Osteoblast (primary cell): ENCODE measurements around the gene CDH4. TPM values are rescaled to one million over a fixed set of nuclear protein-coding genes. Genes with fewer than 3 reads are reported as not detected.

Experiments
- DNase-seq: peaks from one replicate; pipeline ENCODE4 v3.0.0; 2011; ENCODE audit warnings: low spot score, mixed read lengths; ENCODE audit not compliant: insufficient read length; ENCODE audit errors: missing footprints
- H2AFZ ChIP-seq: 2 replicates; pipeline ENCODE4 v1.6.0; 2011; ENCODE audit warnings: mild to moderate bottlenecking, low read length
- H3K27ac ChIP-seq: 2 replicates; pipeline ENCODE4 v1.5.1; 2011; ENCODE audit warnings: mild to moderate bottlenecking, low read depth, low read length, moderate library complexity
- H3K27me3 ChIP-seq: 2 replicates; pipeline ENCODE4 v1.6.0; 2012; ENCODE audit warnings: mild to moderate bottlenecking, control low read depth, inconsistent platforms, low read length, moderate library complexity; ENCODE audit not compliant: insufficient read depth
- H3K36me3 ChIP-seq: 2 replicates; pipeline ENCODE4 v1.5.1; 2011; ENCODE audit warnings: mild to moderate bottlenecking, low read length, control low read depth, moderate library complexity; ENCODE audit not compliant: insufficient read depth
- H3K4me1 ChIP-seq: 2 replicates; pipeline ENCODE4 v1.5.1; 2011; ENCODE audit warnings: mild to moderate bottlenecking, low read length, control low read depth, moderate library complexity; ENCODE audit not compliant: insufficient read depth
- H3K4me2 ChIP-seq: 2 replicates; pipeline ENCODE4 v1.6.0; 2011; ENCODE audit warnings: mild to moderate bottlenecking, low read length; ENCODE audit not compliant: insufficient read depth
- H3K4me3 ChIP-seq: fragments of 200-600 bp; sonication (generic); 3 replicates; pipeline ENCODE4 v1.5.1; 2012; ENCODE audit warnings: mild to moderate bottlenecking, low read length, inconsistent platforms; ENCODE audit not compliant: insufficient read depth
- H3K79me2 ChIP-seq: 2 replicates; pipeline ENCODE4 v1.6.0; 2012; ENCODE audit warnings: mild to moderate bottlenecking, low read length, control low read depth, inconsistent platforms; ENCODE audit not compliant: insufficient read depth
- H3K9me3 ChIP-seq: 2 replicates; pipeline ENCODE4 v1.5.1; 2011; ENCODE audit warnings: low read depth, low read length, control low read depth
- H4K20me1 ChIP-seq: 2 replicates; pipeline ENCODE4 v1.6.0; 2012; ENCODE audit warnings: mild to moderate bottlenecking, low read length, control low read depth; ENCODE audit not compliant: insufficient read depth
- total RNA-seq: library from RNA; depleted of rRNA; stranded (reverse); fragments of >200 nt; gene quantifications from 2 replicates; pipeline ENCODE4 v1.2.3, GENCODE V29; 2012
- TF ChIP-seq, protein P1 (sequence below): IDR thresholded peaks from 2 replicates; pipeline ENCODE4 v1.5.1; 2011; ENCODE audit warnings: mild to moderate bottlenecking, low read depth, low read length, moderate library complexity; ENCODE audit errors: extremely low read depth

Gene CDH4
- total RNA-seq, 1 donor: 1.1 TPM

DNA sequence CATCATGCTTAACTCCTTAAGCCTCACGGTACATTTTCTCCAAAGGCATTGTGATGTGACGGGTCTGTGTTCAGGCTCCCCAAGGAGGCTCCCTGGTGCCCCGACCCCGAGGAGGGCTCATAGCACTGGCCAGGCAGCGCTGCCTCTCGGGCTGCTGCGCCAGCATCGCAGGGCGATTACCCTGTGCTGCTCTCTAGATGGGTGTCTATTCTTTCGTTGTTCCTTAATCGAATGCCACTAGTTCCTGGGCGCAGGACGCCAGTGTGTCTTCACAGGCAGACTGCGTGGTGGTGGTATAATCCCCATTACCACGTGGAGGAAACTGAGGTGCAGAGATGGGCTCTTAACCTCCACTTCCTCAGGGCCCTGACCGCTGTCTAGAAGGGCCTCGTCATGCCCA lies 267.4 kb downstream of the CDH4 start:
- Histone ChIP-seq H4K20me1 (no peaks in the 10 kb centered on the region), H3K9me3 (no peaks in the 10 kb centered on the region), H3K79me2 (no peaks in the 10 kb centered on the region), H3K4me3 (no peak overlapping the region), H3K4me1 (peaks cover 7% of the 10 kb centered on the region), H2AFZ (no peak overlapping the region), H3K4me2 (no peak overlapping the region), H3K27ac (no peak overlapping the region), H3K27me3 (no peaks in the 10 kb centered on the region), H3K36me3 (no peaks in the 10 kb centered on the region)
- no peak for DNase-seq
- TF ChIP-seq, protein P1, sequence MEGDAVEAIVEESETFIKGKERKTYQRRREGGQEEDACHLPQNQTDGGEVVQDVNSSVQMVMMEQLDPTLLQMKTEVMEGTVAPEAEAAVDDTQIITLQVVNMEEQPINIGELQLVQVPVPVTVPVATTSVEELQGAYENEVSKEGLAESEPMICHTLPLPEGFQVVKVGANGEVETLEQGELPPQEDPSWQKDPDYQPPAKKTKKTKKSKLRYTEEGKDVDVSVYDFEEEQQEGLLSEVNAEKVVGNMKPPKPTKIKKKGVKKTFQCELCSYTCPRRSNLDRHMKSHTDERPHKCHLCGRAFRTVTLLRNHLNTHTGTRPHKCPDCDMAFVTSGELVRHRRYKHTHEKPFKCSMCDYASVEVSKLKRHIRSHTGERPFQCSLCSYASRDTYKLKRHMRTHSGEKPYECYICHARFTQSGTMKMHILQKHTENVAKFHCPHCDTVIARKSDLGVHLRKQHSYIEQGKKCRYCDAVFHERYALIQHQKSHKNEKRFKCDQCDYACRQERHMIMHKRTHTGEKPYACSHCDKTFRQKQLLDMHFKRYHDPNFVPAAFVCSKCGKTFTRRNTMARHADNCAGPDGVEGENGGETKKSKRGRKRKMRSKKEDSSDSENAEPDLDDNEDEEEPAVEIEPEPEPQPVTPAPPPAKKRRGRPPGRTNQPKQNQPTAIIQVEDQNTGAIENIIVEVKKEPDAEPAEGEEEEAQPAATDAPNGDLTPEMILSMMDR: no peak

DNA sequence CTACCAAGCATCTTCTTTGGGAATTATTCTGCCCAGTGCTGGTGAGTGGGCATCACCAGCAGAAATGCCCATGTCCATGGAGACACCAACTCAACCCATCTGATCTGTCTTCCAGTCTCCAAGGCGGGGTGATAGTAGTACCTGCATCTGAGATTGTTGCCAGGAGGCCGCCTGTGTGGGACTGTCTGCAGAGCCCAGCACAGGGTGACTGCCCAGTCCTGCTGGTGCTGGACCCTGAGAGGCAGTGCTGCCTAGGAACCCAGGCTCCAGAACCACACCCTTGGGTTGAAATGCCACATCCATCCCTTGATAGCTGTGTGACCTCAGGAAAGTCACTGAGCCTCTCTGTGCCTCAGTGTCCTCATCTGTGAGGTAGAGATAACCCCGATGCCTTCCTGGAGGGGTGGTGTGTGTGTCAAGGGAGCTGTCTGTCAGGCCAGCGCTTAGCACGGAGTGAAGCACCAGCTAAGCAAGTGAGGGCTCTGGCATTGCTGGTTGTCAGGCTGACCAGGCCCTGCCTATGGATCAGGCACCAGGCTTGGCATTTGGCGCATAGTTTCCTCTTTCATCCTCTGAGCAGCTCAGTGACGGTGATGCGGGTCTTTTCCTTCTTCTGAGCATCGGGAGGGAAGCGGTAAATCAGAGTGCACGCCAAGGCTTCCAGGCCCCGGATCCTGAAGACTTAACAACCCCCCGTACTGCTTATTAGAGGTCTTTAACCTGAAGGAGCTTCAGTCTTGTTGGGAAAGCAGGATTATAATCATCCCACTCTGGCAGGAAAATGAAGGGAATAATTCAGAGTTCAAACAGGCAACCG lies 268.2 kb downstream of the CDH4 start:
- Histone ChIP-seq H3K4me1 (peaks cover 7% of the 10 kb centered on the region), H4K20me1 (no peaks in the 10 kb centered on the region), H3K4me2 (no peak overlapping the region), H3K27me3 (no peaks in the 10 kb centered on the region), H3K4me3 (no peak overlapping the region), H2AFZ (no peak overlapping the region), H3K9me3 (no peaks in the 10 kb centered on the region), H3K79me2 (no peaks in the 10 kb centered on the region), H3K36me3 (no peaks in the 10 kb centered on the region), H3K27ac (no peak overlapping the region)
- no peak for DNase-seq
- TF ChIP-seq, protein P1: no peak

DNA sequence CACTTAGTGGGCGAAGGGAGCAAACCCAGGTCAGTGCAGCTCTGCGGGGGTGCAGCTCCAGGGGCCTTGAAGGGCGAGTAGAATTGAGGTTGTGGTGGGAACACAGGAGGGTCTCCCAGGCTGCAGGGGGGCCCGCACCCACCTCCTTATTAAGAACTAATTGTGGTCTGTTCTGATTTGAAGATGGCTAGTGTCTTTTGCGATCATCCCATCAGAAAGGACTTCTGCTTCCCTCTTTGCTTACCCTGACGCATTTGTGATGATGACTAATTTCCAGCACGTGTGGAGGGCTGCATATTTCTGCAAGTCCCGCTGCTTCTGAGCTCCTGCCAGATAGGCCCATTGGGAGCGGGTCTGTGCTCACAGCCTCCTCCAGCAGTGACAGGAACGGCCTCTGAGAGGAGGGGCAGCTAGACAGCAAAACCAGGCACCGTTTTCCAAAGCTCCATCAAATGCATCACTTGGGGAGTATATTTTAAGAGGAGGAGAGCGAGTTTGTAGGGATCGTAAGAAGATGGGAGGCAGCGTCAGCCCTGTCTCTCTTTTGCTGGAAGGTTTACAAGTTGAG lies 268.9 kb downstream of the CDH4 start:
- Histone ChIP-seq H4K20me1 (no peaks in the 10 kb centered on the region), H3K4me2 (no peak overlapping the region)
- peak; percentile 93 for DNase-seq

More for the DNA sequence above, 268.9 kb downstream of the CDH4 start:
- Histone ChIP-seq H3K4me3 (no peak overlapping the region), H3K27ac (no peak overlapping the region), H2AFZ (no peak overlapping the region), H3K79me2 (no peaks in the 10 kb centered on the region), H3K9me3 (no peaks in the 10 kb centered on the region), H3K27me3 (no peaks in the 10 kb centered on the region), H3K36me3 (no peaks in the 10 kb centered on the region), H3K4me1 (peaks cover 7% of the 10 kb centered on the region)
- TF ChIP-seq, protein P1: no peak
